Adipocyte (in vitro differentiated cells): ENCODE results near the gene BAMBI.

Experiments used
- DNase-seq: peaks from one replicate; pipeline ENCODE4 v3.0.0-alpha.2; 2015; ENCODE audit warnings: low read depth
- H3K27me3 ChIP-seq: replicated peaks from 2 replicates; pipeline ENCODE4 v1.7.0; 2013; ENCODE audit warnings: mild to moderate bottlenecking, low read length, moderate library complexity; ENCODE audit not compliant: control insufficient read depth, insufficient read depth
- H3K36me3 ChIP-seq: 2 replicates; pipeline ENCODE4 v1.7.0; 2013; ENCODE audit warnings: low read length, mild to moderate bottlenecking, moderate library complexity; ENCODE audit not compliant: control insufficient read depth, insufficient read depth, severe bottlenecking
- H3K4me1 ChIP-seq: 2 replicates; pipeline ENCODE4 v1.7.0; 2013; ENCODE audit warnings: mild to moderate bottlenecking, low read length, moderate library complexity; ENCODE audit not compliant: control insufficient read depth, insufficient read depth
- H3K4me3 ChIP-seq: 2 replicates; pipeline ENCODE4 v1.7.0; 2013; ENCODE audit warnings: mild to moderate bottlenecking, low read length, moderate library complexity
- H3K9ac ChIP-seq: 2 replicates; pipeline ENCODE4 v1.7.0; 2013; ENCODE audit warnings: mild to moderate bottlenecking, low read length, moderate library complexity
- H3K9me3 ChIP-seq: 2 replicates; pipeline ENCODE4 v1.7.0; 2013; ENCODE audit warnings: mild to moderate bottlenecking, low read length, moderate library complexity; ENCODE audit not compliant: control insufficient read depth

Gene BAMBI

GRCh38 chr10:28686835-28687682, 9.7 kb downstream of the BAMBI start:
- H3K36me3 ChIP-seq: peaks cover 16% of the 10 kb centered on the region
- H3K9ac ChIP-seq: no peak overlapping the region
- peaks cover 6% of the 10 kb centered on the region for H3K27me3 ChIP-seq
- peaks cover 15% of the 10 kb centered on the region for H3K4me1 ChIP-seq
- no peaks in the 10 kb centered on the region for H3K9me3 ChIP-seq
- peak; percentile 44 for DNase-seq
- H3K4me3 ChIP-seq: no peak overlapping the region

GRCh38 chr10:28687683-28688001, 10.3 kb downstream of the BAMBI start:
- Histone ChIP-seq H3K9me3 (no peaks in the 10 kb centered on the region), H3K4me1 (peaks cover 15% of the 10 kb centered on the region), H3K9ac (no peak overlapping the region), H3K27me3 (peaks cover 6% of the 10 kb centered on the region), H3K36me3 (peaks cover 10% of the 10 kb centered on the region), H3K4me3 (no peak overlapping the region)
- DNase-seq: no peak

GRCh38 chr10:28690545-28690944, 13.2 kb downstream of the BAMBI start:
- Histone ChIP-seq H3K4me1 (peaks cover 15% of the 10 kb centered on the region), H3K9me3 (no peaks in the 10 kb centered on the region), H3K9ac (no peak overlapping the region), H3K4me3 (no peak overlapping the region), H3K36me3 (no peaks in the 10 kb centered on the region), H3K27me3 (peaks cover 10% of the 10 kb centered on the region)
- DNase-seq: no peak

GRCh38 chr10:28691187-28691694, 13.9 kb downstream of the BAMBI start:
- no peak for DNase-seq
- H3K9me3 ChIP-seq: no peaks in the 10 kb centered on the region
- H3K36me3 ChIP-seq: no peaks in the 10 kb centered on the region
- peaks cover 10% of the 10 kb centered on the region for H3K27me3 ChIP-seq
- no peak overlapping the region for H3K9ac ChIP-seq
- no peak overlapping the region for H3K4me3 ChIP-seq
- H3K4me1 ChIP-seq: peaks cover 15% of the 10 kb centered on the region

GRCh38 chr10:28692050-28692449, 14.7 kb downstream of the BAMBI start:
- no peak for DNase-seq
- Histone ChIP-seq H3K36me3 (no peaks in the 10 kb centered on the region), H3K4me1 (peaks cover 11% of the 10 kb centered on the region), H3K27me3 (peaks cover 10% of the 10 kb centered on the region), H3K4me3 (no peak overlapping the region), H3K9ac (no peak overlapping the region), H3K9me3 (no peaks in the 10 kb centered on the region)

- H3K4me1 ChIP-seq: no peaks in the 10 kb centered on the region
- DNase-seq: no peak
- H3K4me3 ChIP-seq: no peak overlapping the region
- H3K27me3 ChIP-seq: peaks cover 22% of the 10 kb centered on the region
- H3K9me3 ChIP-seq: no peaks in the 10 kb centered on the region
- no peak overlapping the region for H3K9ac ChIP-seq
- H3K36me3 ChIP-seq: no peaks in the 10 kb centered on the region
These were observed 17.2 kb downstream of the BAMBI start for GRCh38 chr10:28694530-28694929.

- no peak overlapping the region for H3K9ac ChIP-seq
- no peaks in the 10 kb centered on the region for H3K4me1 ChIP-seq
- no peak overlapping the region for H3K4me3 ChIP-seq
- no peak for DNase-seq
- H3K9me3 ChIP-seq: peaks cover 3% of the 10 kb centered on the region
- no peaks in the 10 kb centered on the region for H3K36me3 ChIP-seq
- peaks cover 16% of the 10 kb centered on the region for H3K27me3 ChIP-seq
These were observed 20.8 kb downstream of the BAMBI start for GRCh38 chr10:28698075-28698474.

- Histone ChIP-seq H3K9ac (no peak overlapping the region), H3K9me3 (peaks cover 3% of the 10 kb centered on the region), H3K27me3 (peaks cover 4% of the 10 kb centered on the region), H3K4me3 (no peak overlapping the region), H3K4me1 (no peaks in the 10 kb centered on the region), H3K36me3 (no peaks in the 10 kb centered on the region)
- no peak for DNase-seq
These were observed 27.3 kb downstream of the BAMBI start for GRCh38 chr10:28704464-28705161.

GRCh38 chr10:28705472-28705871, 28.2 kb downstream of the BAMBI start:
- no peak for DNase-seq
- Histone ChIP-seq H3K4me1 (peaks cover 5% of the 10 kb centered on the region), H3K9me3 (peaks cover 3% of the 10 kb centered on the region), H3K36me3 (no peaks in the 10 kb centered on the region), H3K4me3 (no peak overlapping the region), H3K9ac (no peak overlapping the region), H3K27me3 (peaks cover 4% of the 10 kb centered on the region)

GRCh38 chr10:28709001-28709710, 31.8 kb downstream of the BAMBI start:
- Histone ChIP-seq H3K36me3 (no peaks in the 10 kb centered on the region), H3K4me3 (no peak overlapping the region), H3K9ac (no peak overlapping the region), H3K27me3 (peaks cover 4% of the 10 kb centered on the region), H3K9me3 (no peaks in the 10 kb centered on the region), H3K4me1 (peaks cover 13% of the 10 kb centered on the region)
- DNase-seq: no peak

GRCh38 chr10:28710202-28710886, 33.0 kb downstream of the BAMBI start:
- no peaks in the 10 kb centered on the region for H3K9me3 ChIP-seq
- H3K4me3 ChIP-seq: no peak overlapping the region
- no peaks in the 10 kb centered on the region for H3K27me3 ChIP-seq
- H3K4me1 ChIP-seq: peaks cover 13% of the 10 kb centered on the region
- no peaks in the 10 kb centered on the region for H3K36me3 ChIP-seq
- DNase-seq: no peak
- H3K9ac ChIP-seq: no peak overlapping the region
